Activated CD8-positive, alpha-beta T cell treated with anti-CD3 and anti-CD28 coated beads for 36 hours (primary cell): ENCODE data around the gene KIF26A. TPM values are rescaled to one million over a fixed set of nuclear protein-coding genes. Genes with fewer than 3 reads are reported as not detected.
"Not testable (repeated sequence)": the region's sequence is repeated elsewhere in the genome, so short reads cannot be mapped to it uniquely, and the experiment has no call there.

Experiments
- ATAC-seq: fragments of 200-7000 bp; cut with Tn5 transposase; one replicate; pipeline ENCODE4 v1.10.0; 2021; ENCODE audit warnings: mild to moderate bottlenecking, moderate library complexity
- CTCF ChIA-PET: fragments of 350-600 bp; sonication (Branson Sonifier 250); formaldehyde crosslinking; loops from one replicate; lab custom pipeline; 2021; ENCODE audit warnings: antibody characterized with exemption; lab: Charles Lee
- POLR2A ChIA-PET: fragments of 350-600 bp; sonication (Branson Sonifier 250); formaldehyde crosslinking; loops from one replicate; lab custom pipeline; 2021; ENCODE audit warnings: antibody characterized with exemption; lab: Charles Lee
- DNase-seq: peaks from one replicate; pipeline ENCODE4 v3.0.0-alpha.2; 2020
- H3K27ac Mint-ChIP-seq: one replicate; pipeline ENCODE4 v1.8.0; 2021; ENCODE audit warnings: mild to moderate bottlenecking, mixed read lengths
- H3K27me3 Mint-ChIP-seq: one replicate; pipeline ENCODE4 v1.8.0; 2021; ENCODE audit warnings: mixed read lengths
- H3K36me3 Mint-ChIP-seq: one replicate; pipeline ENCODE4 v1.8.0; 2021; ENCODE audit warnings: low read depth, mixed read lengths
- H3K4me1 Mint-ChIP-seq: one replicate; pipeline ENCODE4 v1.8.0; 2021; ENCODE audit warnings: low read depth, mixed read lengths
- H3K4me3 Mint-ChIP-seq: one replicate; pipeline ENCODE4 v1.8.0; 2021; ENCODE audit warnings: mild to moderate bottlenecking, moderate library complexity, mixed read lengths
- H3K9me3 Mint-ChIP-seq: one replicate; pipeline ENCODE4 v1.8.0; 2021; ENCODE audit warnings: mixed read lengths
- intact Hi-C: fragments of 100-400 bp; cut with micrococcal nuclease; formaldehyde crosslinking; loops from one replicate; pipeline ENCODE4 v1.10.0; 2022
- total RNA-seq, 2 experiments: library from RNA; stranded (reverse); gene quantifications; one replicate each; pipeline ENCODE4 v1.2.3, GENCODE V29; 2021
- TF ChIP-seq, protein P1 (sequence below): fragments of 200-600 bp; IDR thresholded peaks from one replicate; pipeline ENCODE4 v1.8.0; 2022; ENCODE audit warnings: antibody characterized with exemption, mild to moderate bottlenecking

The KIF26A gene
- total RNA-seq, 2 experiments from 2014 or later = 0.59 to 0.65 TPM

DNA sequence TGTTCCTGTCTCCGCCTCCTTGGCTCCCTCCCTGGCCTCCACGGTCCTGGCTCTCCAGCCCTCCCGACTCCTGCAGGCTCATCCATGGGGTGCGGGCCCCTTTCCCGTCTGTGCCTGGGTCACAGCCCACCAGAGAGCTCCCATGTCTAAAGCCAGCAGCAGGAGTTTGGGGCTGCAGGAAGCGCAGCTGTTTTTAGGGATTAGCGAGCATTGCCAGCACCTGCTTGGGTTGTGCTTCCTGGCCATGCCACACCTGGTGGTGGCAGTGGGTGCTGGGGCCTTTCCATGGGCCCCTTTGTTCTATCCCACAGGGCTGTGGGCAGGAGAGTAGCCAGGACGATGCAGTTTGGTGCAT, 64.7 kb downstream of the KIF26A start:
- ATAC-seq = no peak
- no peak for DNase-seq
- intact Hi-C loops = no loop called here
- TF ChIP-seq, protein P1, sequence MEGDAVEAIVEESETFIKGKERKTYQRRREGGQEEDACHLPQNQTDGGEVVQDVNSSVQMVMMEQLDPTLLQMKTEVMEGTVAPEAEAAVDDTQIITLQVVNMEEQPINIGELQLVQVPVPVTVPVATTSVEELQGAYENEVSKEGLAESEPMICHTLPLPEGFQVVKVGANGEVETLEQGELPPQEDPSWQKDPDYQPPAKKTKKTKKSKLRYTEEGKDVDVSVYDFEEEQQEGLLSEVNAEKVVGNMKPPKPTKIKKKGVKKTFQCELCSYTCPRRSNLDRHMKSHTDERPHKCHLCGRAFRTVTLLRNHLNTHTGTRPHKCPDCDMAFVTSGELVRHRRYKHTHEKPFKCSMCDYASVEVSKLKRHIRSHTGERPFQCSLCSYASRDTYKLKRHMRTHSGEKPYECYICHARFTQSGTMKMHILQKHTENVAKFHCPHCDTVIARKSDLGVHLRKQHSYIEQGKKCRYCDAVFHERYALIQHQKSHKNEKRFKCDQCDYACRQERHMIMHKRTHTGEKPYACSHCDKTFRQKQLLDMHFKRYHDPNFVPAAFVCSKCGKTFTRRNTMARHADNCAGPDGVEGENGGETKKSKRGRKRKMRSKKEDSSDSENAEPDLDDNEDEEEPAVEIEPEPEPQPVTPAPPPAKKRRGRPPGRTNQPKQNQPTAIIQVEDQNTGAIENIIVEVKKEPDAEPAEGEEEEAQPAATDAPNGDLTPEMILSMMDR = no peak
- H3K27ac Mint-ChIP-seq = no peak overlapping the region
- H3K4me1 Mint-ChIP-seq = no peaks in the 10 kb centered on the region
- H3K27me3 Mint-ChIP-seq = no peaks in the 10 kb centered on the region
- no peaks in the 10 kb centered on the region for H3K9me3 Mint-ChIP-seq
- POLR2A ChIA-PET = interaction anchor here (0.8 kb wide), 1 partner anchor 9 kb away, joined by 3 read pairs; no protein-coding TSS in a partner anchor
- no peaks in the 10 kb centered on the region for H3K36me3 Mint-ChIP-seq
- CTCF ChIA-PET = no interaction called here
- no peak overlapping the region for H3K4me3 Mint-ChIP-seq

DNA sequence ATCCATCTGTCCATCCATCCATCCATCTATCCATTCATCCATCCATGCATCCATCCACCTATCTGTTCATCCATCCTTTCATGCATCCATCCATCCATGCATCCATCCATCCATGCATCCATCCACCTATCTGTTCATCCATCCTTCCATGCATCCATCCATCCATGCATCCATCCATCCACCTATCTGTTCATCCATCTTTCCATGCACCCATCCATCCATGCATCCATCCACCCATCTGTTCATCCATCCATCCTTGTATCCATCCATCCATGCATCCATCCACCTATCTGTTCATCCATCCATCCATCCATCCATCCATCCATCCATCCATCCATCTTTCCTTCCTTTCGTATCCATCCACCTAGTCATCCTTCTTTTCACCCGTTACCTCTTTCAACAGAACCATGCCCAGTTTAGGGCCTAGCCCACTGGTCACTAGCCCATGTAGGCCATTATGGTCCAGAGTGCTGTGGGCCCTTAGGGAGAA, 66.3 kb downstream of the KIF26A start:
- intact Hi-C loops = no loop called here
- no peaks in the 10 kb centered on the region for H3K9me3 Mint-ChIP-seq
- CTCF ChIA-PET = no interaction called here
- H3K27ac Mint-ChIP-seq = no peak overlapping the region
- no peak for DNase-seq
- no peaks in the 10 kb centered on the region for H3K36me3 Mint-ChIP-seq
- H3K4me1 Mint-ChIP-seq = no peaks in the 10 kb centered on the region
- POLR2A ChIA-PET = no interaction called here
- ATAC-seq = no peak
- H3K27me3 Mint-ChIP-seq = no peaks in the 10 kb centered on the region
- TF ChIP-seq, protein P1 = no peak
- H3K4me3 Mint-ChIP-seq = no peak overlapping the region

DNA sequence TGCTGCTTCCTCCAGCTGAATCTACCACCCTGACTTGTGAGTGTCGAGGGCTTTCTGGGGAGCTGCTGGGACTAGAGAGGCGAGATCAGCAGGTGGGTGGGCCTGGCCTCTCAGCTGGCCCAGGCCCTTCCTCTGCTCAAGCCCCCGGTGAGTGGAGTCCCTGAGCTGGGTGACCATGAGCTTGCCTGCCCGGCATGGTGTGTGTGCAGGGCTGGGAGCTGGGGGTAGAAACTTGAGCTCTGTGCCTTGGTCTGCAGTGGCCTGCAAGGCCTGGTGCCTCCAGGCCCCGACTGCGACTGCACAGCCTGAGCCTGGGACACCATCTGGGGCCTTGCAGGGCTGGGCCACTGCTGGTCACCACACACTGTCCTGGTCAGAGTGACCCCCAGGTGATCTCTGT, 67.4 kb downstream of the KIF26A start:
- TF ChIP-seq, protein P1 = no peak
- Mint-ChIP-seq H3K4me3 (no peak overlapping the region), H3K27ac (no peak overlapping the region), H3K27me3 (no peaks in the 10 kb centered on the region), H3K36me3 (no peaks in the 10 kb centered on the region), H3K9me3 (no peaks in the 10 kb centered on the region), H3K4me1 (no peaks in the 10 kb centered on the region)
- intact Hi-C loops = no loop called here
- ChIA-PET CTCF (interaction anchor here (1.0 kb wide), 1 partner anchor 68 kb away, joined by 3 read pairs; the partner anchor contains the start of gene KIF26A), POLR2A (no interaction called here)
- DNase-seq (no peak), ATAC-seq (no peak)

DNA sequence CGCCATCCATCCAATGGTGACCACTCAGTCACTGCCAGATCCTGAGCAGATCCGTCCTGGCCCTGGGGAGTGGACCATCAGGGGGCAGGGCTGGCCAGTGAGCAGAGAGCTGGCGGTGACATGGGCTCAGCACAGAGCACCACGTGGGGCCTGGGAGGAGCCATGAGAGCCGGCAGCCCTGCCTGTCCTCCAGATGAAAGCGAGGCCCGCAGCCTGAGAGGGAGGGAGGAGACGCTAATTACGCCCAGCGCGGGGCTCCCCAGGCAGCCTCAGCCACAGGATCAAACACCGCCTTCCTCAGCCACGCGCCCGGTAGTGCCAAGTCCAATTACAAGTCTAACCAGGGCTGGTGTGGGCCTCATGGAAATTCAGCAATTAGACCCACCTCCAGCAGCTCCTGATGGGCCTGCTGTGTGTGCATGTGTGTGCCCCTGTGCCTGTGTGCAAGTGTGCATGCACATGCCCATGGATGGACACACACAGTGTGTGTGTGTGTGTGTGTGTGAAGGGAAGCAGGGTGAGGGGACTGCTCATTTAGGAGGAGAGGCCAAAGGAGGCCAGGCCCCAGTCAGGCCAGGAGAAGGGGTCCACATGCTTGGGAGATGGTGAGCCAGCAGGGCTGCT, 68.0 kb downstream of the KIF26A start:
- Mint-ChIP-seq H3K4me1 (no peaks in the 10 kb centered on the region), H3K4me3 (no peak overlapping the region), H3K27me3 (no peaks in the 10 kb centered on the region), H3K27ac (no peak overlapping the region), H3K9me3 (no peaks in the 10 kb centered on the region), H3K36me3 (no peaks in the 10 kb centered on the region)
- POLR2A ChIA-PET = no interaction called here
- DNase-seq (no peak), ATAC-seq (no peak)
- CTCF ChIA-PET = interaction anchor here (1.0 kb wide), 1 partner anchor 69 kb away, joined by 3 read pairs; the partner anchor contains the start of gene KIF26A
- TF ChIP-seq, protein P1 = no peak
- intact Hi-C loops = no loop called here

DNA sequence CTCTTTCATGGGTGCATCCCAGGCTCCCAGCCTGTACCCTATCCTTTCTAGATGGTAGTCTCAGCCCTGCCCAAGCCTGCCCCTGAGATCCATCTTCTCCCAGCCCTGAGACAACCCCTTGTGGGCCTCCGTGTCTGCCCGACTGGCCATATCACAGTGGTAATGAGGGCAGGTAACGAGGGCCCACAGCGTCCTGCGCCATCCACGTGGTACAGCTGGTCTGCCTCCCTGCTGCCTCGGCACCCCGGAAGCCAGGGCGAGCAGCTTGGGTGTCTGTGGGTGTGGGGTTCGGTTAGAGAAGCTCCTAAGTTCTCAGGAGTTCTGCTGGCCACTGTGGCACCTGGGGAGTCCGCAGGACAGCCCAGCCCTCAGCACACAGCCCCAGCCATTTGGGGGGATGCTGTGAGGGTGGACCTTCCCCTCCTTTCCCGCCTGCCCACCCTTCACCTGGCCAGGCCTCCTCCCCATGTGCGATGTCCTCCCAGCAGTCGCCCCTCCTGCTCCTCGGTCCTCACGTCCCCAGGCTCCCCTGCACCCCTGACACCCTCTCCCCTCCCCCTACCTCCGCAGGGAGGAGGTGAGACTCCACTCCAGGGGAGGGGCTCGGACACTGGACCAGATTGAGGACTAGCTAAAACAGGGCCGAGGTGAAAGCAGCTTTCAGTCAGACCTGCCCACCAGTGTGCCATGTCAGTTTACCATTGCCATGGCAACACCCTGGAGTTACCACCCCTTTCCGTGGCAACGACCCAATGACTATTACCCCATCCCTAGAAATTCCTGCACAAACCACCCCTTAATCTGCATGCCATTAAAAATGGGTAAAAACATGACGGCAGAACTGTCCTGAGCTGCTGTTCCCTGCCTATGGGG, 69.0 kb downstream of the KIF26A start:
- Mint-ChIP-seq H3K27ac (no peak overlapping the region), H3K36me3 (no peaks in the 10 kb centered on the region), H3K27me3 (no peaks in the 10 kb centered on the region), H3K4me1 (no peaks in the 10 kb centered on the region), H3K9me3 (no peaks in the 10 kb centered on the region), H3K4me3 (no peak overlapping the region)
- DNase-seq = no peak
- ATAC-seq = no peak
- ChIA-PET POLR2A (interaction anchor here (0.6 kb wide), 1 partner anchor 234 kb away, joined by 3 read pairs; no protein-coding TSS in a partner anchor), CTCF (no interaction called here)
- TF ChIP-seq, protein P1 = no peak
- intact Hi-C loops = no loop called here

DNA sequence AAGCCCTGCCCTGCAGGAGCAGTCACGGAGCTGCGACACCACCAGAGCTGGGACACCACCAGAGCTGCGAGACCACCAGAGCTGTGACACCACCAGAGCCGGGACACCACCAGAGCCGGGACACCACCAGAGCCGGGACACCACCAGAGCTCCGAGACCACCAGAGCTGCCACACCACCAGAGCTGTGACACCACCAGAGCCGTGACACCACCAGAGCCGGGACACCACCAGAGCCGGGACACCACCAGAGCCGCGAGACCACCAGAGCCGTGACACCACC, 69.6 kb downstream of the KIF26A start:
- H3K4me1 Mint-ChIP-seq, H3K27me3 Mint-ChIP-seq, ATAC-seq, H3K9me3 Mint-ChIP-seq, H3K27ac Mint-ChIP-seq, intact Hi-C loops, H3K36me3 Mint-ChIP-seq, H3K4me3 Mint-ChIP-seq, DNase-seq, CTCF ChIA-PET: not testable (repeated sequence)
- POLR2A ChIA-PET = interaction anchor here (0.6 kb wide), 1 partner anchor 235 kb away, joined by 3 read pairs; no protein-coding TSS in a partner anchor

DNA sequence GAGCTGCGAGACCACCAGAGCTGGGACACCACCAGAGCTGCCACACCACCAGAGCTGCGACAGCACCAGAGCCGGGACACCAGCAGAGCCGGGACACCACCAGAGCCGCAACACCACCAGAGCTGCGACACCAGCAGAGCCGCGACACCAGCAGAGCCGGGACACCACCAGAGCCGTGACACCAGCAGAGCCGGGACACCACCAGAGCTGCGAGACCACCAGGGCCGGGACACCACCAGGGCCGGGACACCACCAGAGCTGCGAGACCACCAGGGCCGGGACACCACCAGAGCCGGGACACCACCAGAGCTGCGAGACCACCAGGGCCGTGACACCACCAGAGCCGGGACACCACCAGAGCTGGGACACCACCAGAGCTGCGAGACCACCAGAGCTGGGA, 69.9 kb downstream of the KIF26A start:
- DNase-seq, intact Hi-C loops, H3K36me3 Mint-ChIP-seq, H3K9me3 Mint-ChIP-seq, H3K4me3 Mint-ChIP-seq, H3K27me3 Mint-ChIP-seq, CTCF ChIA-PET, H3K4me1 Mint-ChIP-seq, POLR2A ChIA-PET, H3K27ac Mint-ChIP-seq, ATAC-seq: not testable (repeated sequence)
